Islet precursor cell (in vitro differentiated cells): ENCODE measurements around the gene RALGDS.
"Not testable (repeated sequence)": the region's sequence is repeated elsewhere in the genome, so short reads cannot be mapped to it uniquely, and the experiment has no call there.

Experiments
- DNase-seq: peaks from one replicate; pipeline ENCODE4 v3.0.0-alpha.2; 2018

Gene RALGDS

DNA sequence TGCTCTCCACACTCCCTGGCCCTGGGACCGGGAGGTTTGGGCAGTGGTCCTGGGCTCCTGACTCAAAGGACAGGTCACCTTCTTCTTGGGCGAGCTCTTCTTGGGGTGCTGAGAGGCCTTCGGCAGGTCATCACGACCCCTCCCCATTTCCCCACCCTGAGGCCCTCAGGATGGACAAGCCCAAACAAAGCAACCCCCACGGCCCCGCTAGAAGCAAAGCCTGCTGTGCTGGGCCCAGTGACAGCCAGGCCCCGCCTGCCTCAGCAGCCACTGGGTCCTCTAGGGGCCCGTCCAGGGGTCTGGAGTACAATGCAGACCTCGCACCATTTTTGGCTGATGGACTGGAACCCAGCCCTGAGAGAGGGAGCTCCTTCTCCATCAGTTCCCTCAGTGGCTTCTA, 37.4 kb downstream of the RALGDS start:
- not testable (repeated sequence) for DNase-seq

DNA sequence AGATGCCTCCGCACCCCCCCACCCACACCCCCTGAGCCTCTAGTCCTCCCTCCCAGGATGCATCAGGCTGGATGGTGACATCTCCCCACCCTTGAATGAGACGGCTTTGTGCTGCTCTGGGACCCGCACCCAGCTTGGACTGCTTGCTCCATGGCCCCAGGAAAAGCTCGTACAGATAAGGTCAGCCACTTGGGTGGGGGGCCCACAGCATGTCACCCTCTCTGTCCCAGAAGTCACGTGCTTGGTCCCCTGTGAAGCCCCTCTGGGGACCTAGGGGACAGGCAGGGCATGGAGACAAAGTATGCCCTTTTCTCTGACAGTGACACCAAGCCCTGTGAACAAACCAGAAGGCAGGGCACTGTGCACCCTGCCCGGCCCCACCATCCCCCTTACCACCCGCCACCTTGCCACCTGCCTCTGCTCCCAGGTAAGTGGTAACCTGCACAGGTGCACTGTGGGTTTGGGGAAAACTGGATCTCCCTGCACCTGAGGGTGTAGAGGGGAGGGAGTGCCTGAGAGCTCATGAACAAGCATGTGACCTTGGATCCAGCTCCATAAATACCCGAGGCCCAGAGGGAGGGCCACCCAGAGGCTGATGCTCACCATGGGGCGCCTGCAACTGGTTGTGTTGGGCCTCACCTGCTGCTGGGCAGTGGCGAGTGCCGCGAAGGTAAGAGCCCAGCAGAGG, 38.9 kb downstream of the RALGDS start:
- not testable (repeated sequence) for DNase-seq

DNA sequence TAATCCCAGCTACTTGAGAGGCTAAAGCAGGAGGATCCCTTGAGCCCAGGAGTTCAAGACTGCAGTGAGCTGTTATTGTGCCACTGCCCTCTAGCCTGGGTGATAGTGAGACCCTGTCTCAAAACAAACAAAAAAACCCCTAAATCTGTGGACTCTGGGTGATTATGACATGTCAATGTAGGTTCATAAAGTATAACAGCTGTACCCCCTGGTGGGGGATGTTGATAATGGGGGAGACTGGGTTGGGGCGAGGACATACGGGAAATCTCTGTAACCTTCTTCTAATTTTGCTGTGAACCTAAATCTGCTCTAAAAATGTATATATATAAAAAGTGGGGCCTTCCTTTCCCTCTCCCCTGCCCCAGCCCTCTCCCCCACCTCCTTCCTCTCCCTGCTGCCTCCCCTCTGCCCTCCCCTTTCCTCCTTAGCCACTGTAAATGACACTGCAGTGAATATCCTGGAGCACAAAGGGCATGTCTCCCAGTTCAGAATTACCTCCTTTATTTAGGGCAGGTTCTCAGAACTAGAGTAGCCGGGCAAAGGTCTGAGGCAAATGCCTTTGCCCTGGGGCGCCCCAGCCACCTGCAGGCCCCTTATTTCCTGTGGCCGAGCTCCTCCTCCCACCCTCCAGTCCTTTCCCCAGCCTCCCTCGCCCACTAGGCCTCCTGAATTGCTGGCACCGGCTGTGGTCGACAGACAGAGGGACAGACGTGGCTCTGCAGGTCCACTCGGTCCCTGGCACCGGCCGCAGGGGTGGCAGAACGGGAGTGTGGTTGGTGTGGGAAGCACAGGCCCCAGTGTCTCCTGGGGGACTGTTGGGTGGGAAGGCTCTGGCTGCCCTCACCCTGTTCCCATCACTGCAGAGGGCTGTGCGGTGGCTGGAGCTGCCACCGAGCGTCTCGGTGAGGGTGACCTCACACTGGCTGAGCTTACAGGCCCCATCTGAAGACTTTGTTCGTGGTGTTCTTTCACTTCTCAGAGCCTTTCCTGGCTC, 40.0 kb downstream of the RALGDS start:
- not testable (repeated sequence) for DNase-seq

DNA sequence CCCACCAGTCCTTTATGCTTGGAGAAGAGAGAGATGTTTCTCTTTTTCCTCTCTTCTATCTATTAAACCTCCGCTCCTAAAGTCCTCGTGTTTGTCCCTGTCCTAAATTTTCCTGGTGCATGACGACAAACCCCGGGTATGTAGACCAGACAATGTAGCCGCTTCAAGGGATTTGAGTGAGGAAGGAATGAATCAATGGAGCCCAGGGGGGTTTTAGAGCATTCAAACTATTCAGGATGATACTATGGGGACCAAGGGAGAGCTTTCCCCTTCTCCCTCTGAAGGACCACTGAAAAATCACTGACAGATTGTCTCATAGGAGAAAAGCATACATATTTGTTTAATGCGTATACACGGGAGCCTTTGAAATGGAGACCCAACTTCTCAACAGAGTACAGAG, 40.9 kb downstream of the RALGDS start:
- no peak for DNase-seq

DNA sequence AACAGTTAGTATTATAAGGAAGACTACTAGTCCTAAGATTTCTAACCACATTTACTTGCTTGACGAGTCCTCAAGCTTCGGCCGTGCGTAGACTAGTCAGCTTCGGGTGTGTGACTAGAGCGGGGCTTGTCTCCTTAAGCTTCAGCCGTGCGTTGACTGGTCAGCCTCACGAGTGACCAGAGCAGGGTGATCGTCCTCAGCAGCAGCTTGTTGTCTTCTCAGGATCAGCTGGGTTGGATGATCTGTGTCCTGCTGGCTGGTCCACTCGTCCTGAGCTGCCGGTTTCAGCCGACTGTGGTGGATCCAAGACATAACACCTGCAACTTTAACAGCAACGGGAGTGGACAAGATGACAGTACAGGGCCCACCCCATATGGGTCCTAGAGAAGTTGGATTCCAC, 42.6 kb downstream of the RALGDS start:
- no peak for DNase-seq

DNA sequence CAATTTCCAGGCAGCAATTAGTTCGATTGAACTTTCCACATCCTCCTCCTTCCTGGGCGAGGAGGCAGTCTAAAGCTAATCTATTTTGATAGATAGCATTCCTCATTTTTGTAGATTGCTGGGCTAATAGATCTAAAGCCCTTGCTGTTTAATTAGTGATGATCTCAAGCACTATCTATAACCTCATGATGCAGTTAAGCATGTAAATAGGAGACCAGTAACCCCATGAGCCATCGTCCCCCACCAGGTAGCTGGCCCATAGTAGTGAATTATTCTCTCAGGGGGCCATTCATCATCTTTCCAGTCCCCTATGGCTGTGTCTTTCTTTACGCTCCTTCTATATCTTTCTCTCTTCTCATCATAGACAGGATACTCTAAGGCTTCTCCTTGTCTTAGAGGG, 44.3 kb downstream of the RALGDS start:
- DNase-seq: no peak

DNA sequence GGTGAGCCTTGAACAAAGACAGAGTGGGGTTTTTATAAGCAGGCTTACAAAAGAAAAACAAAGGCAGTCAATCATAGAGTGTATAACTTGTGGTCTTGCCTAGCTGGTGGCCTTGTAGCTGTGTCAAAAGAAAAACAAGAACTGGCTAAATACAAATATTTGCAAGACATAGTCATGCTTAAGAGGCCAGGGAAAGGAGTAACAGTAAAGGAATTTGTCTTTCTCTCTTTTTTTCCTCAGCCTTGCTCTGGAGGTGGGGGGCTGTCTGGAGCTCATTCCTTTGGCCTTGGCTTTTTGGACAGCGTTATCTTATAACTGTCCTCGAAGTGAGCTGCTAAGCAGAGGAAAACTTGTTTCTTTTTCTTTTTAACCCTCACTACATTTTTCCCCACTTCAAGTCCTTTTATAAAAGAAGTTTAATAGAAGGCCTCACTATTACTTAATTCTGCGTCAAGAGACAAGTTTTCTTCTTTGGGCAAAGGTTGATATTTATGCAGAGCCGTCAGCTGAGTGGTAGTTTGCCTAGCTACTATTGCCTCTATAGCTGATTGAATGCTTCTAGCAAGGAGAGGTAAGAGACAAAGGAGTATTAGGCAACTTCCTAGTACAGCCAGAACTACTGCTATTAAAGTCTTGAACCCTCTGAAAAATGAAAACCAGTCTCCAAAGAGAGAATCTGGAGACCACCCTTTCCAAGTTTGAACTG, 45.0 kb downstream of the RALGDS start:
- DNase-seq: no peak

DNA sequence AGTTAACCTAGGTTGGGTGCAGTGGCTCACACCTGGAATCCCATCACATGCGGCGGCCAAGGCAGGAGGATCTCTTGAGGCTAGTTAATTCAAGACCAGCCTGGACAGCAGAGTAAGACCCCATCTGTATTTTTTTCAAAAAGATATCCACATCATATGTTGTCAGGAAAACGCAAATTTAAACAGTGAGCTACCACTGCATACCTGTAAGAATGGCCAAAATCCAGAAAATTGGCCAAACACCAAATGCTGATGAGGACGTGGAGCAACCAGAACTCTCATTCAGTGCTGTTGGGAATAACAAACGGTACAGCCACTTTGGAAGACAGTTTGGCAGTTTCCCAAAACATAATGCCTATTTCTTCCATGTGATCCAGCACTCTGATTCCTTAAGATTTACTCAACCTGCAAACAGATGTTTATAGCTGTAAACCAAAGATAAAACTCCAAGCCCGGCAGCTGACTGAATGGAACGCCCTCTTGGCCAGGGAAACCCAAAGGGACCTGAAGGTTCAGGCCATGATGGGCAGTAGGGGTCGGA, 46.9 kb downstream of the RALGDS start:
- DNase-seq: no peak

DNA sequence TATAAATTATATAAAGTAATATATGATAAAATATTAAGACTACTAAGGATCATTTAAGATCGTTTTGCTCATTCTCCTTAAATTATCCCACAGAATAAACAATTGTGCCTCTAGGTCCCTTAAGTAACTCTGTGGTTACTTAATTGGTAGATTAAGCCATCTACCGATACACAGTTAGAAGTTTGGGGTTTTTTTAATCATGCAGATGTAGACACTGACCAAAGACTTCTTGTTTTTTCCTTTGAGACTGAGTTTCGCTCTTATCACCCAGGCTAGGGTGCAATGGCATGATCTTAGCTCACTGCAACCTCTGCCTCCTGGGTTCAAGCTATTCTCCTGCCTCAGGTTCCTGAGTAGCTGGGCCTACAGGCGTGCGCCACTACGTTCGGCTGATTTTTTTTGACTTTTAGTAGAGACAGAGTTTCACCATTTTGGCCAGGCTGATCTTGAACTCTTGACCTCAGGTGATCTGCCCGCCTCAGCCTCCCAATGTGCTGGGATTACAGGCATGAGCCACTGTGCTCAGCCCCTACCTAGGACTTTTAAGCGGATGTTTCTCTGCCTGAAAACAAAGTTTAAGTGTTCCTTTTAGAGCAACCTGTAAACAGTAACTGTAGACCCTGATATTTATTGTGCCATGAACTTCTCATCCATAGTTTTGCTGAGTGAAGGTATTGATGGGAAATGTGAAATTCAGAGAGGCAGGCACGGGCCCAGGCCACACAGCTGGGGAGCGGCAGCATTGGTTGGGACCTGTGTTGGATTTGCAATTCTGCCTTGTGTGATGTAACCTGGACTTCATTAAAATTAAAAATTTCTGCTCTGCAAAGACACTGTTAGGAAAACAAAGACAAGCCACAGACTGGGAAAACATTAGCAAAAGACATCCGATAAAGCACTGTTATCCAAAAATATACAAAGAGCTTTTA, 47.7 kb downstream of the RALGDS start:
- DNase-seq: no peak

DNA sequence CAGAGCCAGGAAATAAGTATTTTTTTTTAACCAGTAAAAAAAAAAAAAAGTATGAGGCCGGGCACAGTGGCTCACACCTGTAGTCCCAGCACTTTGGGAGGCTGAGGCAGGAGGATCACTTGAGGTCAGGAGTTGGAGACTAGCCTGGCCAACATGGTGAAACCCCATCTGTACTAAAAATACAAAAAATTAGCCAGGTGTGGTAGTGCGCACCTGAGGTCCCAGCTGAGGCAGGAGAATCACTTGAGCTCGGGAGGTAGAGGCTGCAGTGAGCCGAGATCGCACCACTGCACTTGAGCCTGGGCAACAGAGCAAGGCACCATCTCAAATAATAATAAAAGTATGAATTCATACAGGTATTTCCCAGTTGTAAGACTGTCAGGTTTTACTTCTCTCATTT, 48.8 kb downstream of the RALGDS start:
- not testable (repeated sequence) for DNase-seq

DNA sequence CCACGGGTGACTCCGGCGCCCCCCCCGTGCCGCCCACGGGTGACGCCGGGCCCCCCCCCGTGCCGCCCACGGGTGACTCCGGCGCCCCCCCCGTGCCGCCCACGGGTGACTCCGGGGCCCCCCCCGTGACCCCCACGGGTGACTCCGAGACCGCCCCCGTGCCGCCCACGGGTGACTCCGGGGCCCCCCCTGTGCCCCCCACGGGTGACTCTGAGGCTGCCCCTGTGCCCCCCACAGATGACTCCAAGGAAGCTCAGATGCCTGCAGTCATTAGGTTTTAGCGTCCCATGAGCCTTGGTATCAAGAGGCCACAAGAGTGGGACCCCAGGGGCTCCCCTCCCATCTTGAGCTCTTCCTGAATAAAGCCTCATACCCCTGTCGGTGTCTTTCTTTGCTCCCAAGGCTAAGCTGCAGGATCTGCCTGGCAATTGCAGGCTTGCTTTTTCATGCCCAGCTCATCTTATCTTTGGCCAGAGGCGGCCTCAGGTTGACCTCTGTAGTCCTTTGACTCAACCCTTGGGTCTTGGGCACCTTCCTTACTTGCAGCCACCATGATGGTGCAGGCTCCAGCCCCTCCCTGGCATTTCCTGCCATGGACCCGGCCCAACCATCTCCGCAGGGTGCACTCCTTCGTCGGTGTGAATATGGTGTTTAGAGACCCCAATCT, 49.4 kb downstream of the RALGDS start:
- DNase-seq: no peak

DNA sequence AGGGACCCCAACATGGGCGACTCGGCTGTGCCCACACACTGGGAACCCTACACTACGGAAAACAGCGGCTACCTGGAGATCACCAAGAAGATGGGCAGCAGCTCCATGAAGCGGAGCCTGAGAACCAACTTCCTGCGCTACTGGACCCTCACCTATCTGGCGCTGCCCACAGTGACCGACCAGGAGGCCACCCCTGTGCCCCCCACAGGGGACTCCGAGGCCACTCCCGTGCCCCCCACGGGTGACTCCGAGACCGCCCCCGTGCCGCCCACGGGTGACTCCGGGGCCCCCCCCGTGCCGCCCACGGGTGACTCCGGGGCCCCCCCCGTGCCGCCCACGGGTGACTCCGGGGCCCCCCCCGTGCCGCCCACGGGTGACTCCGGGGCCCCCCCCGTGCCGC, 50.1 kb downstream of the RALGDS start:
- not testable (repeated sequence) for DNase-seq

DNA sequence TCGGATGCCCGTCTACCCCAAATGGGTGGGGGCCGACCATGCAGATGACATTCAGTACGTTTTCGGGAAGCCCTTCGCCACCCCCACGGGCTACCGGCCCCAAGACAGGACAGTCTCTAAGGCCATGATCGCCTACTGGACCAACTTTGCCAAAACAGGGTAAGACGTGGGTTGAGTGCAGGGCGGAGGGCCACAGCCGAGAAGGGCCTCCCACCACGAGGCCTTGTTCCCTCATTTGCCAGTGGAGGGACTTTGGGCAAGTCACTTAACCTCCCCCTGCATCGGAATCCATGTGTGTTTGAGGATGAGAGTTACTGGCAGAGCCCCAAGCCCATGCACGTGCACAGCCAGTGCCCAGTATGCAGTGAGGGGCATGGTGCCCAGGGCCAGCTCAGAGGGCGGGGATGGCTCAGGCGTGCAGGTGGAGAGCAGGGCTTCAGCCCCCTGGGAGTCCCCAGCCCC, 50.5 kb downstream of the RALGDS start:
- not testable (repeated sequence) for DNase-seq

DNA sequence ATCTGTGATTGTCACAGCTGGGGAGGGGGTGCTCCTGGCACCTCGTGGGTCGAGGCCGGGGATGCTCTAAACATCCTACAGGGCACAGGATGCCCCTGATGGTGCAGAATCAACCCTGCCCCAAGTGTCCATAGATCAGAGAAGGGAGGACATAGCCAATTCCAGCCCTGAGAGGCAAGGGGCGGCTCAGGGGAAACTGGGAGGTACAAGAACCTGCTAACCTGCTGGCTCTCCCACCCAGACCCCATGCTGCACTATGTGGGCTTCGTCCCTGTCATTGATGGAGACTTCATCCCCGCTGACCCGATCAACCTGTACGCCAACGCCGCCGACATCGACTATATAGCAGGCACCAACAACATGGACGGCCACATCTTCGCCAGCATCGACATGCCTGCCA, 52.6 kb downstream of the RALGDS start:
- not testable (repeated sequence) for DNase-seq

DNA sequence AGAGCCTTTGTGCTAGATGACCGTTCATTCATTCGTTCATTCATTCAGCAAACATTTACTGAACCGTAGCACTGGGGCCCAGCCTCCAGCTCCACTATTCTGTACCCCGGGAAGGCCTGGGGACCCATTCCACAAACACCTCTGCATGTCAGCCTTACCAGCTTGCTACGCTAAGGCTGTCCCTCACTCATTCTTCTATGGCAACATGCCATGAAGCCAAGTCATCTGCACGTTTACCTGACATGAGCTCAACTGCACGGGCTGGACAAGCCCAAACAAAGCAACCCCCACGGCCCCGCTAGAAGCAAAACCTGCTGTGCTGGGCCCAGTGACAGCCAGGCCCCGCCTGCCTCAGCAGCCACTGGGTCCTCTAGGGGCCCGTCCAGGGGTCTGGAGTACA, 53.2 kb downstream of the RALGDS start:
- no peak for DNase-seq

DNA sequence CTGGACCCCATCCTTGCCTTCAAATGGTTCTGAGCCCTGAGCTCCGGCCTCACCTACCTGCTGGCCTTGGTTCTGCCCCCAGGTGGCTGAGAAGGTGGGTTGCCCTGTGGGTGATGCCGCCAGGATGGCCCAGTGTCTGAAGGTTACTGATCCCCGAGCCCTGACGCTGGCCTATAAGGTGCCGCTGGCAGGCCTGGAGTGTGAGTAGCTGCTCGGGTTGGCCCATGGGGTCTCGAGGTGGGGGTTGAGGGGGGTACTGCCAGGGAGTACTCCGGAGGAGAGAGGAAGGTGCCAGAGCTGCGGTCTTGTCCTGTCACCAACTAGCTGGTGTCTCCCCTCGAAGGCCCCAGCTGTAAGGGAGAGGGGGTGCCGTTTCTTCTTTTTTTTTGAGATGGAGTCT, 54.0 kb downstream of the RALGDS start:
- no peak for DNase-seq

DNA sequence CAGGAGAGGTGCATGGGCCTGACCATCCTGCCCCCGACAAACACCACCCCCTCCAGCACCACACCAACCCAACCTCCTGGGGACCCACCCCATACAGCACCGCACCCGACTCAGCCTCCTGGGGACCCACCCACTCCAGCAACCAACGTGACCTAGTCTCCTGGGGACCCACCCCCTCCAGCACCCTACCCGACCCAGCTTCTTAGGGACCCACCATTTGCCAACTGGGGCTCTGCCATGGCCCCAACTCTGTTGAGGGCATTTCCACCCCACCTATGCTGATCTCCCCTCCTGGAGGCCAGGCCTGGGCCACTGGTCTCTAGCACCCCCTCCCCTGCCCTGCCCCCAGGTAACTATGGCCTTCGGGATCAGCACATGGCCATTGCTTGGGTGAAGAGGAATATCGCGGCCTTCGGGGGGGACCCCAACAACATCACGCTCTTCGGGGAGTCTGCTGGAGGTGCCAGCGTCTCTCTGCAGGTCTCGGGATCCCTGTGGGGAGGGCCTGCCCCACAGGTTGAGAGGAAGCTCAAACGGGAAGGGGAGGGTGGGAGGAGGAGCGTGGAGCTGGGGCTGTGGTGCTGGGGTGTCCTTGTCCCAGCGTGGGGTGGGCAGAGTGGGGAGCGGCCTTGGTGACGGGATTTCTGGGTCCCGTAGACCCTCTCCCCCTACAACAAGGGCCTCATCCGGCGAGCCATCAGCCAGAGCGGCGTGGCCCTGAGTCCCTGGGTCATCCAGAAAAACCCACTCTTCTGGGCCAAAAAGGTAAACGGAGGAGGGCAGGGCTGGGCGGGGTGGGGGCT, 54.7 kb downstream of the RALGDS start:
- DNase-seq: no peak

DNA sequence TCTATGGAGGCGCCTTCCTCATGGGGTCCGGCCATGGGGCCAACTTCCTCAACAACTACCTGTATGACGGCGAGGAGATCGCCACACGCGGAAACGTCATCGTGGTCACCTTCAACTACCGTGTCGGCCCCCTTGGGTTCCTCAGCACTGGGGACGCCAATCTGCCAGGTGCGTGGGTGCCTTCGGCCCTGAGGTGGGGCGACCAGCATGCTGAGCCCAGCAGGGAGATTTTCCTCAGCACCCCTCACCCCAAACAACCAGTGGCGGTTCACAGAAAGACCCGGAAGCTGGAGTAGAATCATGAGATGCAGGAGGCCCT, 56.0 kb downstream of the RALGDS start:
- DNase-seq: no peak

DNA sequence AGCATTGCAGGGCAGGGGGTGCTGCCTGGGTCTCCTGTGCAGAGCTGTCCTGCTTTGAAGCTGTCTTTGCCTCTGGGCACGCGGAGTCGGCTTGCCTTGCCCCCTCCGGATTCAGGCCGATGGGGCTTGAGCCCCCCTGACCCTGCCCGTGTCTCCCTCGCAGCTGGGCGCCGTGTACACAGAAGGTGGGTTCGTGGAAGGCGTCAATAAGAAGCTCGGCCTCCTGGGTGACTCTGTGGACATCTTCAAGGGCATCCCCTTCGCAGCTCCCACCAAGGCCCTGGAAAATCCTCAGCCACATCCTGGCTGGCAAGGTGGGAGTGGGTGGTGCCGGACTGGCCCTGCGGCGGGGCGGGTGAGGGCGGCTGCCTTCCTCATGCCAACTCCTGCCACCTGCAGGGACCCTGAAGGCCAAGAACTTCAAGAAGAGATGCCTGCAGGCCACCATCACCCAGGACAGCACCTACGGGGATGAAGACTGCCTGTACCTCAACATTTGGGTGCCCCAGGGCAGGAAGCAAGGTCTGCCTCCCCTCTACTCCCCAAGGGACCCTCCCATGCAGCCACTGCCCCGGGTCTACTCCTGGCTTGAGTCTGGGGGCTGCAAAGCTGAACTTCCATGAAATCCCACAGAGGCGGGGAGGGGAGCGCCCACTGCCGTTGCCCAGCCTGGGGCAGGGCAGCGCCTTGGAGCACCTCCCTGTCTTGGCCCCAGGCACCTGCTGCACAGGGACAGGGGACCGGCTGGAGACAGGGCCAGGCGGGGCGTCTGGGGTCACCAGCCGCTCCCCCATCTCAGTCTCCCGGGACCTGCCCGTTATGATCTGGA, 56.6 kb downstream of the RALGDS start:
- no peak for DNase-seq
